NCI-H524 (cell line): ENCODE measurements around the gene ACTA1.
A peak's percentile ranks its signal among the peaks of the same experiment; 100 is the strongest.
"Not testable (repeated sequence)": the region's sequence is repeated elsewhere in the genome, so short reads cannot be mapped to it uniquely, and the experiment has no call there.

Experiments
- DNase-seq, 2 experiments: peaks; one replicate each; lab custom pipeline; 2025; lab: John Stamatoyannopoulos, UW

The ACTA1 gene

DNA sequence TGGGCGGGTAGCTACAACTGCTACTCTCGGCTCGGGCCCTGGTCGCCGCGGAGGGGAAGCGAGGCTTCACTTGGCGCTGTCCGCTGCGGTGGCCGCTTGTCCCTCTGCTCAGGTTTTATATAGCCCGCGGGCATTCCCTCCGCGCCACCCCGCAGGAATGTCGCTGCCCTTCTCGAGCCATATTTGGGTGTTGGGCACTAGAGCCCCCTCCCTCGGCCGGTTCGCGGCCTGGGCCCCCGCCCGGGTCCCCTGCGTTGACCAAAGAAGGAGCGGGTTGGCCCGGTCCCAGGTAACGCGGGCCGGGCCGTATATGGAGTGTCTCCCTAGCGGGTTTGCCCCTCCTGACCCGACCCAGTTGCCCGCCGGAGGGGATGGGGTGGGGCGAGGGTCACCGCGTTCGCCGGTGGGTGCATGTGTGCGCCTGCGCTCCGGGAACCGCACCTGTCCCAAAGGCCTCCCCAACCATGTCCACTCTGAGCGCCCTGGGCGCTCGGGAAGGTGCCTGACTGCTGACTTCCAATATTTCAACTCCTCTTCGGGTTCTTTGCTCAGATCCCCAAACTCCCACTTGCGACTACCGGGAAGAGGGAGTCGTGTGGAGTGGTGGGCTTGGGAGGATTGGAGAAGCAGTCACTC lies at the start of gene ACTA1:
Gene ACTA1, minus strand, starts transcription at position 90 of the 636 bp plus-strand sequence. CDS start 979 bp downstream, outside the sequence.
- DNase-seq, result no peak

DNA sequence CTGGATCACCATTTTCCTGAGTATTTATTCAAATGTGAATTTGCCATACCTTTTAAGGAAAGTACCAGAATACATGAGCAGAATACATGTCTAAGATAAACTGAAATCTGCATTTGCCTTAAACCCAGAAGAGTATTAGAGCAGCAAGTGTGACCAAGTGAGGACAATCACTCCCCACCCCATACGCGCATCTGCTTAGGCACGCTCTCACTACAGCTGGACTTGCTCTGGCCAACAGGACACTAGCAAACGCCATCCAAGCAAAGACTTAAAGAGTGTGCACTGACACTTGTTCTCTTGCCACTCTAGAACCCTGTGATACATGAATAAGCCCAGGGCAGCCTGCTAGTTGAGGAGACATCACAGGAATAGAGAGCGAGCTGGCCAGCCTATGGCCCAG lies 48.6 kb upstream of the ACTA1 start:
- no peak for DNase-seq

DNA sequence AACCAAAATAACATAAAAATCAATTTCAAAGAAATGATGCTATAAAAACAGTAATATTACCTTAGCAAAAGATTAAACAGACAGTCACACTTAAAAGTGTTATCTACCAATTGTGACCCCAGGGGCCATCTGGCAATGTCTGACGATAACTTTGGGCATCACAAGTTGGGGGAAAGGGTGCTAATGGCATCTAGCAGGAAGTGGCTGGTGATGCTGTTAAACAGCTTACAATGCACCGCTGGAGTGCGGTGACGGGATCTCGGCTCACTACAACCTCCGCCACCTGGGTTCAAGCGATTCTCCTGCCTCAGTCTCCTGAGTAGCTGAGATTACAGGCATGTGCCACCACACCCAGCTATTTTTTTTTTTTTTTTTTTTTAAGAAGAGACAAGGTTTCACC lies 46.6 kb upstream of the ACTA1 start:
- DNase-seq, result no peak

GRCh38 chr1:229479660-229480399 lies 45.9 kb upstream of the ACTA1 start:
- DNase-seq, result no peak

GRCh38 chr1:229478852-229479251 lies 45.0 kb upstream of the ACTA1 start:
- DNase-seq, result no peak

DNA sequence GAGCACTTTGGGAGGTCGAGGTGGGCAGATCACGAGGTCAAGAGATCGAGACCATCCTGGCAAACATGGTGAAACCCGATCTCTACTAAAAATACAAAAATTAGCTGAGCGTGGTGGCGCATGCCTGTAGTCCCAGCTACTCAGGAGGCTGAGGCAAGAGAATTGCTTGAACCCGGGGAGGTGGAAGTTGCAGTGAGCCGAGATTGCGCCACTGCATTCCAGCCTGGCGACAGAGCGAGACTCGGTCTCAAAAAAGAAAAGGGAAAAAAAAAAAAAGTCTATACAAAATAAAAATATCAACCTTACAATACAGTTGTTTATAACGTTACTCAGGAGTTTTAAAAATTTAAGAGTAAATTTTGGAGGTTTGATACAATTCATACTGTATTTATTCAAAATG lies 42.0 kb upstream of the ACTA1 start:
- not testable (repeated sequence) for DNase-seq

- DNase-seq, result no peak
These were observed 40.6 kb upstream of the ACTA1 start for GRCh38 chr1:229474509-229474908.

DNA sequence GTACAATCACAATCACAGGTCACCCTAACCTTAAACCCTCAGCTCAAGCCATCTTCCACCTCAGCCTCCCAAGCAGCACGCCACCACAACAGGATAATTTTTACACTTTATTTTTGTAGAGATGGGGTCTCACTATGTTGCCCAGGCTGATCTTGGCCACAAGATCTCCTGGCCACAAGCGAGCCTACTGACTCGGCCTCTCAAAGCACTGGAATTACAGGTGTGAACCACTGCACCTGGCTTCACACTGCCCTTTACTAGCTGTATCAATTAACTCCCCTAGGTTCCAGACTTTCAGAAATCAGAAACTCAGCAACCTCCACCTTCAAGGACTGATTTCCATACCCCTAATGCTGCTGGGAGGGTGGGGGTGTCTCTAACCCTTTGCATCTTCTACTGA lies 37.3 kb upstream of the ACTA1 start:
- DNase-seq, result no peak

DNA sequence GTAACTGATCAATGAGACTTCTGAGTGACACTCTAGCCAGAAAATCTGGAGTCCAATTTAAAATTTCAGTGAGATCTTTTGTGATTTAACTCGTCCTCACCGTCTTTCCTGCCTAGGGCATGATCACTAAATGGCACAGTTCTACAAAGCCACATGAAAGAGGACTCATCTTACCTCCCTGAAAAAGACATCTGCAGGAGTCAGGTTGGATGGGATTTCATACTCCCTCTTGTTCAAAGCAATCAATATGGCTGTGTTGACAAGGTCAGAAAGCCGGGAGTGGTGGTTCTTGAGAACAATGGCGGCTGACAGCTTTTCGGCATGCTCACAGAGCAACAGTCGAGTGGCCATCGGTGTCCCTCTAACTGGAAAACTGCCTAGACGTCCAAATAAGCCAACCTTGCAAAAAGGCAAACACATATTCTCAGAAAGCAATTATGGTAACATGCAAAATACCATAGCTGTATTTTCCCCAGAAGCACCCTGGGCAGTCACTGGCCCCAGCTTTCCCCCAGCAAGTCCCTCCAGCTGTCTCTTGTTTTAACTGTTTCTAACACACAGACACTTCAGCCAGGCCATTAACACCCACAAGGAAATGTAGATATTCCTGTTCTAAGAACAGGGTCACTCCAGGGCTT lies 36.6 kb upstream of the ACTA1 start:
- no peak for DNase-seq

DNA sequence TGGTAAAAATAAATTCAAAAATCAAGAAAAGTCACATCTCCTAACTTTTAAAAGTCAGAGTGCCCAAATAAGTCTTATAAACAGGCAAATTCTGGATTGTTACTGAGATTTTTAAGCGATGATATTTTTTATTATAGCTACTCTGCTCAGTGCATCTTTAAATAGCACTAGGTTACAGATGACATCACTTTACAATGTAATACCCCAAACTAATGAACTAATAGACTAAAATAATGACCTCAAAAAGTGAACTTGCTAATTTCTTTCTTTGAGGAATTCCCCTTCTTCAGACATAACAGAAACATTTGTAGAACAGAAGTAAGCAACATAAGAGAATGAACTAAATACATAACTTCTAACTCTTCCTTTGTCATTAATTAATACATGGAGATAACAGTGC lies 33.0 kb upstream of the ACTA1 start:
- DNase-seq, result no peak

DNA sequence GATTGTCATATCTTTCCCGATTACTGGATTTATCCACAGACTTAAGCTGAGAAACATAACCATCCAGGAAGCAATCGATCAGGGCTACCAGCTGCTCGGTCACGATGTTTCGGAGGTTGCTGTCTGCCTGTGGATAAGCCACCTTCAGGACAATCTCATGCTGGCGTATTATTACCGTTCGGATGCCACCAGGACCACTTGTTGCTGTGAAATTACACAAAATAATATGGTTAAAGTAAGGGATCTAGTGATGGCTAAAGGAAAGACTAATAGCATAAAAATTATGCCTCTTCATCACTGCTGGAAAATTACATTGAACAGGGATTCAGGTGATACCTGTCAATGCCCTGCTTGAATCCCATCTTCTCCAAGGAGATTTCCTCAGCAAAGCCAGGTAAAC lies 30.8 kb upstream of the ACTA1 start:
- no peak for DNase-seq

DNA sequence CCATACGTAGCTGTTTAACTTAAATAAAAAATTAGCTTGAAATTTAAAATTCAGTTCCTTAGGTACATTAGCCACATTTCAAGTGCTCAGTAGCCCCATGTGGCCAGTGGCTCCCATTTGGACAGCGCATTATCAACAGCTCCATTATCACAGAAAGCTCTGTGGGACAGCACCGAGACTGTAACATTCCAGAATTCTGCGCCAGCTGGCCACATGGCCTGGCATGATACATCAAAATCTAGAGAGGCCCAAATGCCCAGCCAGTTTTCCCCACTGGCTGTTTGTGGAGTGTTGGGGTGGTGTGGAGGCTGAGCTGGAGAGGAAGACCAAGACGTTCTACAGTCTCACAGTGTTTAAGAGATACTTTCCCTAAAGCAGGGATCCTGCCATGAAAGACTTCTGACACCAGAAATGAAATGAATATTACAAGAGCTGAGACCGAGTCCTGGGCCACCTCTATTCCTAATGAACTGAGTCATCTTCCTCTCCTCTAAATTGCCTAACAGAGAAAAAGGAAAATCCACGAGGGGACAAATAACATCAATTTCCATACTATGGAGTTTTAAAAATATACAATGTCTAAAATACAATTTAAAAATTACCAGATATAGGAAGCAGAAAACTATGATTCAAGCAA lies 27.3 kb upstream of the ACTA1 start:
- no peak for DNase-seq

GRCh38 chr1:229459815-229460214 lies 25.9 kb upstream of the ACTA1 start:
- DNase-seq, result no peak

- DNase-seq, result no peak
These were observed 23.5 kb upstream of the ACTA1 start for GRCh38 chr1:229457436-229457835.

- DNase-seq, result no peak
These were observed 22.1 kb upstream of the ACTA1 start for GRCh38 chr1:229456016-229456415.

DNA sequence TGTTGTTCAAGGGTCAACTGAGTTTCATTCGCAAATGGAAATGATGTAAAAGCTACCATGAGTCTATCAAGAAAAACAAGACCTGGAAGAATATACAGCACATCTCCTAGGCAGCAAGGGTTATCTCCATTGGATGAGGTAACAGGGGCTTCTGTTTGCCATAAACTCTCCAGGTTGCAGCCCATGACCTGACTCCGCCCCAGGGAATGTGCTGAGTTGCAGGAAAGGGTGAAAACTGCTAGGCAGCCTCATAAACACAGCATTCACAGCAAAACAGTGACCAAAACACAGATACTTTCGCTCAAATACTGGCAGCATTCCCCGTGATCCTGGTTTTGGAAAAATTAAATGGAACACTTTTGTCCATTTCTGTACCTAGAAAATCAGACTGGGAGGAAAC lies 20.2 kb upstream of the ACTA1 start:
- DNase-seq, result no peak

- peak; percentile 1 to 49 for DNase-seq
These were observed 19.3 kb upstream of the ACTA1 start for GRCh38 chr1:229452956-229453801.

DNA sequence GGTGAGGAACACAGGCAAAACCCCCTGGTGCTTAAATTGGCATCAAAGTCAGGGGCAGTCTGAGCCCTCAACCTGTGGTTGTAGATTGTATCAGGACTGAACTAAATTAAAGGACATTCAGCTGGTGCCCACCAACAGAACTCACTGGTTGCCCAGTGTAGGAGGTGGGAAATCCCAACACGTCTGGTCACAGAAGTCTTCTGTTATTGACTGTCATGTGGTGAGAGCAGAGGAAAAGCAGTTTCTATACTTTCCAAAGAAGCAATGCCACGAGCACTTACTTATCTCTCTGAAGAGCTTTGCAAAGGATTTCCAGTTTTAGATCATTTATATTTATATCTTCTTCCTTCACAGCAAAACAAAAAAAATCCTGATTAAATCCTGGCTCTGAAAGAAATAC lies 15.0 kb upstream of the ACTA1 start:
- no peak for DNase-seq

DNA sequence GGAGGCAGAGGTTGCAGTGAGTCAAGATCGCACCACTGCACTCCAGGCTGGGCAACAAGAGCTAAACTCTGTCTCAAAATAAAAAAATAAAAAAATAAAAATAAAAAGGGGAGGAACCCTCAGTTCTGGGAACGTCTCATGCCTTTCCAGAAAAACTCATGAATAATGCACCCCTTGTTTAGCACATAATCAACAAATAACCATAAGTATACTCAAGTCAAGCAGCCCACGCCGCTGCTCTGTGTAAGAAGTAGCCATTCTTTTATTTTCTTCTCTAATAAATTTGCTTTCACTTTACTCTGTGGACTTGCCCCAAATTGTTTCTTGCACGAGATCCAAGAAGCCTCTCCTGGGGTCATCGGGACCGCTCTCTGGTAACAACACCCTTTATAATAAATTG lies 14.5 kb upstream of the ACTA1 start:
- no peak for DNase-seq

- DNase-seq, result no peak
These were observed 13.9 kb upstream of the ACTA1 start for GRCh38 chr1:229447809-229448252.

GRCh38 chr1:229445828-229446227 lies 11.9 kb upstream of the ACTA1 start:
- DNase-seq, result no peak
